GM19397 (cell line): ENCODE data around the gene PRSS53.

Source experiments
- ATAC-seq: cut with Tn5 transposase; IDR thresholded peaks from one replicate; pipeline ENCODE4 v1.9.1; 2021; ENCODE audit warnings: mild to moderate bottlenecking, moderate library complexity; ENCODE audit not compliant: unreplicated experiment

The PRSS53 gene

DNA sequence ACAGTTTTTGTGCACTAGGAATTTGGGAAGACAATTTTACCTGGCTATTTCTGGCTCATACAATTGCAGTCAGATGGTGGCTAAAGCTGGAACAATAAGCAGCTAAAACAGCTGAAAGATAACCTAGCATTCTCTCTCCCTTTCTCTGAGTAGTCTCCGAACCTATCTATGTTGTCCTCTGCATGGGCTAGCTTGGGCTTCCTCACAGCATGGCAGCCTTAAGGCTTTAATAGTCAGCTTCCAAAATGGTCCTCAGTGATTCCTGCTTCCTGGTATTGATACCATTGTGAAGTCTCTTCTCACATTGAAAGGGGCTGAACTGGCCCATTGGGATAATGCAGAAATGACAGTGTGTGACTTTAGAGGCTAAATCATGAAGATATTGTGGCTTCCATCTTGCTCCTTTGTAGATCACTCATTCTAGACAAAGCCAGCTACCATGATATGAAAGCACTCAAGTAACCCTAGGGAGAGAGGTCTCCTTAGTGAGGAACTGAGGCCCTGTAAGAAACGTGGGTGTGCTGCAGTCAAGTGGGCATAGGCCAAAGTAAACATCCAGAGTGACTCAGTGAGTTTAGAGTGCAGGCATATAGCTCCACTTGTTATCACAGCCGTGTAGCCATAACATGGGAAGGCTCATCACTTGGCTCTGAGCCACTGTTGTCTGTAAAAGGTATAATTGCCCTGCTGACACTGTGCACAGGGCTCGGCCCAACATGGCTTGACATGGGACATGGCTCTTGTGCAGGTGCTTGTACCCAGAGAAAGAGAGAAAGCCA, 11.3 kb upstream of the PRSS53 start:
- no peak for ATAC-seq

DNA sequence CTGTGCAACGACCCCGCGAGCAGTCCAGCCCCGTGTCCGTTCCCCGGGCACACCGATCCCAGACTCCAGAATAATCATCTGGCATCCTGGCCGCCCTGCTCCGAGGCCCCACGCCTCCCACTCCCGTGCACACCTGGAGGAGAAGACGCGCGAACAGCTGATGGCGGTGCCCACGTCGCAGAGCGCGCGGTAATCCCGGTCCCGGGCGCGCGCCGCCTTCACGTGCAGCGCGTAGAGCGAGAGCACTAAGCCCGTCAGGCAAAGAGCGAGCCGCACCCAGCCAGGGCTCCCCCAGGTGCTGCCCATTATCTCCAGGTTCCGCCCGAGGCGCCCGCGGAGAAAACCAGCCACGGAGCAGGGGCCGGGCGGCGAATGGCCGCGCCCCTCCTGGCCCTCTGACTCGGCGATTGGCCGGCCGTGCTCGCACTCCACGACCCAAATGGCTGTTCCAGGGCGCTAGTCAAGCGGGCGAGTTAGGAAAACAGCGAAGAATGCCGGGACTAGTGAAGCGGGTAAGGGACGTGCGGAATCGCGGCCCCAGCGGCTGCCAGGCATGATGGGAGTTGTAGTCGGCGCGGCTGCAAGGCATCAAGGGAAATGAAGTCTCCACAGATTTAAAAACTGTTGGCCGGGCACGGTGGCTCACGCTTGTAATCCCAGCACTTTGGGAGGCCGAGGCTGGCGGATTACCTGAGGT, 5.8 kb upstream of the PRSS53 start, which contains the start of gene VKORC1:
VKORC1 (minus strand) TSS at position 374 of the 697 bp plus-strand sequence; CDS start at position 306, 68 bp downstream.
- peak; percentile 89 for ATAC-seq

DNA sequence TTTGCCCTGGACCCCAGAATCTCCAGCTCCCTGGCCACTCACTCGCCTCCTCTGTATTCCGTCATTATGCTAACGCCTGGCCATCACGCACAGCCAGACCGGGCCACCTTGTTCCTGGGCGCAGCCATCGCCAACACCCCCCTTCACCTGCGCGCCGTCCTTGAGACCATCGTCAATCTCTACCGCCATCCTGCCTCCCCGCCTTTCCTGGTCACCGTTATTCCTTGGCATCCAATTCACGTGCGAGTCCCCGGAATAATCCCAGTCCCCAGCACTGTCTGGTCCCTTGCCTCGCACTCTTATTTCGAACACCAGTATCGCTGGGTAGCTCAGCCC, 5.3 kb upstream of the PRSS53 start:
- ATAC-seq, result no peak

DNA sequence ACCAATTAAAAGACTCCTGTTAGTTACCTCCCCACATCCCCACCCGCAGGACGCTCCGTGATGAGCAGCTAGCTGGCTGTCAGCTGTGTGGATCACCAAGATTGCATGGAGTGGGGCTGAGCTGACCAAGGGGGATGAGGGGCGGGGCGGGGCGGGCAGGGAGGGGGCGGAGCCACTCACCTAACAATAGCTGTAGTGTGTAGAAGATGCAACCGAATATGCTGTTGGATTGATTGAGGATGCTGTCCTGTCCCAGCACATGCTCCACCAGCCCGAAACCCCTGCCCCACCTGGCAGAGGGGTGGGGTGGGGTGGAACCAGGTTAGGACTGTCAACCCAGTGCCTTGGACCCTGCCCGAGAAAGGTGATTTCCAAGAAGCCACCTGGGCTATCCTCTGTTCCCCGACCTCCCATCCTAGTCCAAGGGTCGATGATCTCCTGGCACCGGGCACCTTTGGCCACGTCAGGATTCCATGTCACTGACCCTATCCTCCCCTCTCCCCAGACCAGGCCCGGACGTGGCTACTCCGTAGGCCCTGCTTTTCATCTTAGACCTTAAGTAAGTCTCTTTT, 4.5 kb upstream of the PRSS53 start:
- ATAC-seq, result no peak

DNA sequence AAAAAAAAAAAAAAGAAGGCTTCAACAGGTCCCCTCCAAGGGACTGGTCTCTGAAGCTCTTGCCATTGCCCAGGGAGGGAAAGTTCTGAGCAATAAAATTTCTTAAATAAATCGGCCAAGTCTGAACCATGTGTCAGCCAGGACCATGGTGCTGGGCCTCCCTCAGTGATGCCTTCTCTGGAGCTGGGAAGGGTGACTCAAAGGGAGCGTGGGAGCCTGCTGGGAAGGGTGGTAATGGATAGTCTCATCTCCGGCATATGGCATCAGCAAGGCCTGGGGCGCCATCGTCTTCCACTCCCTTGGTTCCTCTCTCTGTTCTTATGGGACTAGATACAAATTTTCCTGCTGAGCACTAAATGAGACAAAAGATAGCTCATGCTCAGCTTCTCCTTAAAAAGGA, 3.6 kb upstream of the PRSS53 start:
- no peak for ATAC-seq

DNA sequence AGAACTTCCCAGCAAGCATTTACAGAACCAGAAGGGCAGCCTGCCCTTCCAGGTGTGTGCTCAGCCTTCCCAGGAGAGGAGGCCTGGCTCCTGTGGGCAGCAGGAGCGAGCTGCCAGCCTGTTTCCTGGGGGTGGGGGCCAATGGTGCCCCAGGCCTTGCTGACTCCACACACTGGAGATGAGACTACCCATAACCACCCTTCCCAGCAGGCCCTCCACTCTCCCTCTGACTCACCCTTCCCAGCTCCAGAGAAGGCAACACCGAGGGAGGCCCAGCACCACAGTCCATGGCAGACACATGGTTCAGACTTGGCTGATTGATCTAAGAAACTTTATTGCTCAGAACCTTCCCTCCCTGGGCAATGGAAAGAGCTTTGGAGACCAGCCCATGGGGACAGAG, 1.8 kb upstream of the PRSS53 start:
- no peak for ATAC-seq

DNA sequence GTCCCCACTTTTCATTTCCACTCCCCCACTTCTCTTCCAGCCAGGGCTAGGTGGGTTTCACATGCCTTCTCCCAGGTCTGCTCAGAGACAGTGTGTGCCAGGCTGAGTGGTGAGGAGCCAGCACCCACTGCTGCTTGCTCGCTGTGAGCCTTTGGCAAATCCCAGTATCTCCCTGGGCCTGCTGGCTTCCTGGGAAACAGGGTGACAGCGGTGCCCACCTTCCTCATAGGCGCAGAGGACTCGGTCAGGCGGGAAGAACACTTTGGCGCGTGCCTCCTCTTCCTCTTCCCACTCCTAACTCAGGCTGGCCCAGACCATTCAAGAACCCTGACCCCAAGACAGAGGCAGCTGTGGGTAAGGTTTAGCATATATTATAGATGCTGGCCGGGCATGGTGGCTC, 456 bp upstream of the PRSS53 start:
- no peak for ATAC-seq

DNA sequence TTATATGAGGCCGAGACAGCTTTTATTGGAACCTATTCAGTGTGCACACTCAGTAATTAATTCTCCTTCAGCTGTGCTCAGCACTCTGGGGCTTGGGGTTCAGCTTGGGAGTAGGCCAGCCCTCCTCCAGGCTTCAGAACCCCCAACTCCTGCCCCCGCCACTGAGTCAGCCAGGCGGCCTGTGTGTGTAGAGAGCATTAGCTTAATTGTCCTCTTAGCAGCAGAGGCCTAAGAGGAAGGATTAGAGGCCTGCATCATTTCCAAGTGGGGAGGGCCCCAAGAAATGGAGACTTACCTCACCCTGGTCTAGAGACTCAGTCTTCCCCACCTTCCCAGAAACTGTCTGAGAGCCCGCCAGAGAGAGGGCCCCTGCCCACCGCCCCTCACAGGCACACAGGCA, 772 bp downstream of the PRSS53 start:
- ATAC-seq, result no peak

DNA sequence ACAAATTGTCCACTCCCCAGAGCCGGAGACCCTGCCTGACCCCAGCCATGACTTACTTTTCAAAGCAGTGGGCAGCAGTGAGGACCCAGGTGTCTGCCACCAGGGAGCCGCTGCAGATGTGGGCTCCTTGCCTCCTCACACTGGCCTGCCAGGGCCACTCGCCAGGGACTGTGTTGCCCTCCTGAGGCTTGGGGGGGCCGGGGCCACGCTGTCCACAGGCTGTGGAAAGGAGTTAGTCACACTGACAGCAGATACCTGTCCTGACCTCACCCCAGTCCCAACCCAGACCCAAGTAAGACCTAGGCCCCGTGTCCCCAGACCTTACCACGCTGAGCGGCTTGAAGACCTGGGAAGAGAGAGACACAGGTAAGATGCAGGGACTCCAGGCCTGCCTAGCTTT, 1.3 kb downstream of the PRSS53 start:
- ATAC-seq, result no peak

DNA sequence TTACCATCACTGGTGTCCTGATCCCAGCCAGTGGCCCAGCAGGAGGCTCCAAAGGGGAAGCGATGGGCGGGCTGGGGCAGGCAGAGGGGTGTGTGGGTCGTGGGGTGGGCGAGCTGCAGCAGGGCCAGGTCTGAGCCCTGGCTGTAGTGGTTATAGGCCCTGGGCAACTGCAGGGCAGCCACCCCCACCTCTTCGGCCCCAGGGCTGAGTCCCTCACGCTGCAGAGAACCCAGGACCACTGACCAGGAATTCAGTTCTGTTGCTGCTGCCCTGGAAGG, 2.2 kb downstream of the PRSS53 start:
- ATAC-seq, result no peak

DNA sequence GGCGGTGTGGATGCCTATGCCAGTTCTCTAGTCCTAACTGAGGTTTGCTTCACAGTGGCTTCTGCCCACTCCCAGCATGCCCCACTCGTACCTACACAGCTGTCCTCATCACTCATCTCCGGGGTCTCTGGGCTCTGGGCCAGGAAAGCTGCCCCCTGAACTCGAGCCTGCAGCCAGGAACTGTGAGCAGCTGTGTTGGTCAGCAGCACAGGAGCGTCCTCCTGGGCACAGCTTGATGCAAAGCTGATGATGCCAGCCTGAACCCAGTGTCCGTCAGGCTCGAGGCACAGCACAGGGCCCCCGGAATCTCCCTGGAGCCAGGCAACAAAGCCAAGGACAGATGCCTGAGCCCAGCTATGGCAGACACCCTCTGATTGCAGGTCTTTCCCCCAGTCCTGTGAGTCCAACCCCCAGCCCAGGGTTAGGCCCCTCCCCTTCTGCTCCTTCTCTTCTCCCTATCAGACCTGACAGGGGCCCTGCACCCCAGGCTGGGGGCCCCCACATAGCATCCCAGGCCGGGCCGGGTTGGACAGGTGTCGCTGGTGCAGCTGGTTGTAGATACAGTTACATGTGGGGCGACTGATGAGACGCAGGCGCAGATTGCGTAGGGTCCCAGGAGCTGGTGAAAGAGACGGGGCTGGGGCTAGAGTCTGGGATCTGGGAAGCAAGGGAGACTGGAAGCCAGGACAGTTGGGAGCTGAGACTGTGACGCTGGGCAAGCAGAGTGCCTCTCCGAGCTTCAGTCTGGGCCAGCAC, 2.7 kb downstream of the PRSS53 start:
- no peak for ATAC-seq

DNA sequence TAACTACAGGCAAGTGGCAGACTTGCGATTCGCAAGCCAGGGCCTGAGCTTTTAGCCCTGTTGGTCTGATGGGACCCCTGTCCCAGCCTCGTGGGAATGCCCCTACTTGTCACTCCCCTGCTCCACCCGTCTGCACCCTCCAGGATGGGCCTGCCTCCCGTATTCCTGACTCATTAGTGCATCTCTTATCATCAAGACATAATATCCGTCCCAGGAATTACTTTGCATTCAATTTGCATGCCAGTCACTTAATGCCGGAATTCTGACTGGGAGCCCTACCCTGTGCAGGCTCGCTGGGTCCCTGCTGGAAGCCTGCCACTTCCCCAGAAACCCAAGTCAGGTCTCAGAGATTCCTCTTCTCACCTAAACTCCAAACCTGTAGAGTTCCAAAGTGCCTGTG, 3.3 kb downstream of the PRSS53 start:
- ATAC-seq, result no peak

DNA sequence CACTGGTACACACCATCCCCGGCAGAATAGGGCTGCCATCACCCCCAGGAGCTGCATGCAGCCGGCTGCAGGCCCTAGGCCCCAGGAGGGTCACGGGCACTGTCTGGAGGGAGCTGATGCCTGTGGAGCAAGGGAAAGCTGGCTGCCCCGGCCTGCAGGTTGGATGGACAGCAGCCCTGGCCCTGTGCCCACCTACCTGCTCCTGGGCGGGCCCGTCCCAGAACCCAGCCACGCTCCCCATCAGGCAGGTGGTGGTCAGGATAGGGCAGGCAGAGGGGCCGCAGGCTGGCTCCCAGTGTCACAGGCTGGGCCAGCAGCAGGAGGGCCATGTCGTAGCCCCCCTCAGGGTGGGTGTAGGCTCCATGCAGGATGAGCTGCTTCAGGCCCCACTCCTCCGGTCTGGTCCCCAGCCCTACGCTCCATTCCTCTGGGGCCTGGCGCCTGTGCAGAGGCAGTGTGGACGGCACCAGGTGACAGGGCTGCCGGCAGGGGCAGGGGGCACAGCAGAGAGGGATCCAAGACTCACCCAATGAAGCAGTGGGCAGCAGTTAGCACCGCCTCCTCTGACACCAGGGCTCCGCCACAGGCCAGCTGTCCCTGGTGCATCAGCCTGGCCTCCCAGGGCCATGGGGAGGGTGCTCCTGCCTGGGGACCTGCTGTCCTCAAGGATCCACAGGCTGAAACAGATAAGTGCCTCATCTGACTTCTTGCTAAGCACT, 4.0 kb downstream of the PRSS53 start:
- ATAC-seq, result no peak

DNA sequence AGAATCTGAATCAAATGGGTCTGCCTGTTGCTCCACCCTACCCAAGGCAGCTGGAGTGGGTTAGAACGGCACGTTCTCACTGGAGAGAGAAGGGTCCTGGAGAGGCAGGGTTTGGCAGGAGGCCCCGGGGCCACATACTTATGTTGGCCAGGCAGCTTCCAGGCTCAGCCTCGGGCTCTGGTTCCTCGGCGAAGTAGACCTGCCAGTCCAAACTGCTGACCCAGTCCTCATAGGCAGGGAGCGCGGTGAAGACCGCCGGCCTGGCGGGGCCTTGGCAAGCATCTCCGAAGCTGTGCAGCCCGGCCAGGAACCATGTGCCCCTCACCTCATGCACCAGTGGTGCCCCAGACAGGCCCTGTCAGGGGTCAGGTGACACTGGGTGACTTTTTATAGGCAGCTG, 4.8 kb downstream of the PRSS53 start:
- no peak for ATAC-seq

DNA sequence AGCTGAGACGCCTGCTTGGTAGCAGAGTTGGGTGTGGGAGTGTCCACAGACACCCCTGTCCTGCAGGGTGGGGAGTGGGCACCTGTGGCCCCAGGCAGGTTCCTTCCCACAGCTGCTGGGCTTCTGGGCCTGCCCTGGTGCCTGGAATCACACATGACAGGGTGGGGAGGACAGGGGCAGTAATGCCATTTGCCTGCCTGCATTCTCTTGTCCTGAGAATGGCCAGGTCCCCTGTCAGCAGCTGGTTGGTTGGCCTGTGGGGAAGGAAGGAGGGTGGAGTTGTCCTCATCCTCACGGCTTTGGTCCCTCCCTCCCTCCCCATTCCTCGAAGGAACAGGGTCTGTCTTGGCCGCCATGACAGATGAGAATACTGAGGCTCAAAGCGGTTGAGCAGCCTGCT, 5.2 kb downstream of the PRSS53 start:
- ATAC-seq, result no peak

DNA sequence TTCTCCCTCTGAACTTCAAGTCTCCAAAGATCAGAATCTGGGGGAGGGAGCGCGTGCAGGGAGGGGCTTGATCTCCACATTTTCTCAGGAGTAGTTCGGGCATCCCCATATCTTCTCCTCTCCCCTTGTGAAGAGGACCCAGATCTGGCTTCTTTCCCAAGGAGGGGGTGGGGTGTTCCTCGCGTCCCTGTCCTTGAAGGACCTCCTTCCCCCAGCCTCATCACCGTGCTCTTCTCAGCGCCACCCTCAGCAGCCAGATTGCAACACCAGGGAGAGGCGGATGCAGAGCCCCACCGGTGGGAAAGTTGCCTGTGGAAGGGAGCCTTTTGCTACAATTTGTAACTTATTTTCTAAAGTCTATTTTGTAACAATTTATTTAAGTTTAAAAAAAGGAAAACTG, 5.7 kb downstream of the PRSS53 start:
- no peak for ATAC-seq

DNA sequence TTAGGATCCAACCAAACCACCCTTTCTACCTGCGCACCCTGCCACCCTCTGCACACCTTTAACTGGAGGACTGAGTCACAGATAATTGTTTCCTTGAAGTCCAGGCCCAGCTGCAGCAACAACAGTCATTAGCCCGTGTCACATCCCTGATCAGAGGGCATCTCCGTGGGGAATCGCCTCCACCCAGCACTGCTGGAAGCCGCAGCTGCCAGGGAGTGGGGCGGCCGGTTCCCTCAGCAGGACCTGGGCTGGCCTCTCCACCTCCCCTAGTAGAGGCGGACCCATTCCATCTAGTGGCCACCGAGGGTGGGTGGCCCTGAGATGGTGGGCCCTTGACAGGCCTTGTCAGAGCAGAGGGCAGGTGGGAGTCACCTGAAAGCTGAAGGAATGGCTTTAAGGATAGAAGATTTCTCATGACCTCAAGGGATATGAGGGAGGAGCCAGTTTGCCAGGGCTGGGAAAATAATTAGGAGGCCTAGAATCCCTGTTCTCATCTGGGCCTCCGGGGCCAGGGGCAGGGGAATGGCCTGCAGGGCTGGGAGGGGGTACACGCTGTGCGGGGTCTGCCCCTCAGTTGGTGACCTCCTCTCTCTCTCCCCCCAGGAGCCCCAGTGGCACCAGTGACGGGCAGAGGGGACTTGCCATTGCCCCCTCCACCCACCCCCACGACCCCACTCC, 6.2 kb downstream of the PRSS53 start:
- no peak for ATAC-seq

DNA sequence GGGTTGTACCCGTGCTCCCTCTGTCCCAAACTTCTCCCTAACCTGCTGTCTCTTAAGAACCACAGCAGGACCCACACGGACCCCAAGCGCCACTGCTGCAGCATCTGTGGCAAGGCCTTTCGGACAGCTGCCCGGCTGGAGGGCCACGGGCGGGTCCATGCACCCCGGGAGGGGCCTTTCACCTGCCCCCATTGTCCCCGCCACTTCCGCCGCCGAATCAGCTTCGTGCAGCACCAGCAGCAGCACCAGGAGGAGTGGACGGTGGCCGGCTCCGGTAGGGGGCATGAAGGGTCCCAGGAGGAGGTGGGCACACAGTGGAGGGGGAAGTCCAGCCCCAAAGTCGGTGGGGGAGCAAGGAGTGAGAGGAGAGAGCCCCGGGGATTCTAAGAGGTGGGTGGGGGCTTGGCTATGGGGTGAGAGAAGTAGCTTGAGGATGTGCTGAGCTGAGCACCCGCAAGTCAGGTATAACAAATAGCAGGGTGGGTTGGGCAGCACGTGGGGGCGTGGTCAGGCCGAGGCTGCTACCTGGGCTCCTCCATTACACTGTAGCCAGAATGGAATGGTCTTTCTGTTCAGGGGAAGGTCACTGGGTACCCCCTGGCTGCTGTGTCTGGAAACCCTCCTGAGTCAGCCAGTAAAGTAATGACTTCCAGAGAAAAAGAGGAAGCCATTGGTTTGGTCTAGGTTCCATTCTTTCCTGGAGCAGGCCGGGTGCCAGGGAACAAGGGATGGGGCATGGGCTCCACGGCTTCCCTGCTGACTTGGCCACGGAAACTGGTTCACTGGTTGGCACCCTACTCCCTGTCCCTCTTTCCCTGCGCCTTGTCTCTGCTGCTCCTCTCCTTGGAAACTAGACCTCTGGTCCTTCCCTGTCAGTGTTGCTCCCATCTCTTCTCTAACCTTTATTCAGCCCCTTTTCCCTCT, 7.1 kb downstream of the PRSS53 start:
- ATAC-seq, result no peak

DNA sequence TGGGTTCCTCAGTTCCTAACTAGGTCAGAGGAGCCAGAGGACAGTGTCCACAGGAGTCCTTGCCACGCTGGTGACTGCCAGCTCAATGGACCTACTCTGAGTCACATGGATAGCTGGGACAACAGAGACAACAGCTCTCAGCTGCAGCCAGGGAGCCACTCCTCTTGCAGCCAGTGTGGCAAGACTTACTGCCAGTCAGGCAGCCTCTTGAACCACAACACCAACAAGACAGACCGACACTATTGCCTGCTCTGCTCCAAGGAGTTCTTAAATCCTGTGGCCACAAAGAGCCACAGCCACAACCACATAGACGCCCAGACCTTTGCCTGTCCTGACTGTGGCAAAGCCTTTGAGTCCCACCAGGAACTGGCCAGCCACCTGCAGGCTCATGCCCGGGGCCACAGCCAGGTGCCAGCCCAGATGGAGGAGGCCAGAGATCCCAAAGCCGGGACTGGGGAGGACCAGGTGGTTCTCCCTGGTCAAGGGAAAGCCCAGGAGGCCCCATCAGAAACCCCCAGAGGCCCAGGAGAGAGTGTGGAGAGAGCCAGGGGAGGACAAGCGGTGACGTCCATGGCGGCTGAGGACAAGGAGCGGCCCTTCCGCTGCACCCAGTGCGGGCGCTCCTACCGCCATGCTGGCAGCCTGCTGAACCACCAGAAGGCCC, 7.9 kb downstream of the PRSS53 start:
- no peak for ATAC-seq
